ENCODE measurements around the gene MUC4.

- TF ChIP-seq, protein P1, sequence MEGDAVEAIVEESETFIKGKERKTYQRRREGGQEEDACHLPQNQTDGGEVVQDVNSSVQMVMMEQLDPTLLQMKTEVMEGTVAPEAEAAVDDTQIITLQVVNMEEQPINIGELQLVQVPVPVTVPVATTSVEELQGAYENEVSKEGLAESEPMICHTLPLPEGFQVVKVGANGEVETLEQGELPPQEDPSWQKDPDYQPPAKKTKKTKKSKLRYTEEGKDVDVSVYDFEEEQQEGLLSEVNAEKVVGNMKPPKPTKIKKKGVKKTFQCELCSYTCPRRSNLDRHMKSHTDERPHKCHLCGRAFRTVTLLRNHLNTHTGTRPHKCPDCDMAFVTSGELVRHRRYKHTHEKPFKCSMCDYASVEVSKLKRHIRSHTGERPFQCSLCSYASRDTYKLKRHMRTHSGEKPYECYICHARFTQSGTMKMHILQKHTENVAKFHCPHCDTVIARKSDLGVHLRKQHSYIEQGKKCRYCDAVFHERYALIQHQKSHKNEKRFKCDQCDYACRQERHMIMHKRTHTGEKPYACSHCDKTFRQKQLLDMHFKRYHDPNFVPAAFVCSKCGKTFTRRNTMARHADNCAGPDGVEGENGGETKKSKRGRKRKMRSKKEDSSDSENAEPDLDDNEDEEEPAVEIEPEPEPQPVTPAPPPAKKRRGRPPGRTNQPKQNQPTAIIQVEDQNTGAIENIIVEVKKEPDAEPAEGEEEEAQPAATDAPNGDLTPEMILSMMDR (conservative IDR thresholded peaks at IDR 0.05; ENCODE audit: low read depth, low read length): no peak
- no peak for TF ChIP-seq EZH2 (IDR thresholded peaks at IDR 0.05; ENCODE audit: borderline replicate concordance, low read depth, low read length, poor library complexity, severe bottlenecking)
Measured at GRCh38 chr3:195708061-195708460, 103.7 kb downstream of the MUC4 start.

Data from A673 (cell line).